ENCODE measurements around the gene VMP1.

- TF ChIP-seq ZFP41 (tag by site-specific recombination; IDR thresholded peaks at IDR 0.05; ENCODE audit: borderline replicate concordance) = no peak
- no peak for TF ChIP-seq ELK4 (IDR thresholded peaks at IDR 0.05; ENCODE audit: borderline replicate concordance, low read depth, low read length)
- TF ChIP-seq ZXDB (tag by site-specific recombination; IDR thresholded peaks at IDR 0.05) = no peak
- TF ChIP-seq ZNF18 (tag by site-specific recombination; IDR thresholded peaks at IDR 0.05) = no peak
- TF ChIP-seq CTCF (tag by site-specific recombination; IDR thresholded peaks at IDR 0.05) = no peak
- no peak for TF ChIP-seq HOXD13 (CRISPR knock-in tag; IDR thresholded peaks at IDR 0.05; ENCODE audit: borderline replicate concordance)
- TF ChIP-seq PBX3 (CRISPR knock-in tag; IDR thresholded peaks at IDR 0.05) = no peak
- TF ChIP-seq SP2 (tag by site-specific recombination; IDR thresholded peaks at IDR 0.05) = no peak
- TF ChIP-seq SALL2 (tag by site-specific recombination; IDR thresholded peaks at IDR 0.05; ENCODE audit: borderline replicate concordance) = no peak
- no peak for TF ChIP-seq ZNF354C (tag by site-specific recombination; IDR thresholded peaks at IDR 0.05; ENCODE audit: borderline replicate concordance, low read depth)
- TF ChIP-seq ZNF274 (IDR thresholded peaks at IDR 0.05; ENCODE audit: low read length) = no peak
- TF ChIP-seq ZNF274 (tag by site-specific recombination; IDR thresholded peaks at IDR 0.05; ENCODE audit: borderline replicate concordance) = no peak
- no peak for TF ChIP-seq EGR2 (tag by site-specific recombination; IDR thresholded peaks at IDR 0.05; ENCODE audit: low read depth)
- TF ChIP-seq ZBTB49 (tag by site-specific recombination; IDR thresholded peaks at IDR 0.05; ENCODE audit: low read depth) = no peak
- TF ChIP-seq ZNF501 (tag by site-specific recombination; IDR thresholded peaks at IDR 0.05) = no peak
These were observed 94.7 kb downstream of the VMP1 start for GRCh38 chr17:59802160-59802559.
